Smooth muscle cell (in vitro differentiated cells): ENCODE measurements around the gene RAP1GDS1. TPM values are rescaled to one million over a fixed set of nuclear protein-coding genes. Genes with fewer than 3 reads are reported as not detected.
"Not testable (repeated sequence)": the region's sequence is repeated elsewhere in the genome, so short reads cannot be mapped to it uniquely, and the experiment has no call there.

Experiments used
- DNase-seq: peaks from one replicate; lab custom pipeline; 2025; ENCODE audit not compliant: unreplicated experiment; lab: John Stamatoyannopoulos, UW
- H2AFZ ChIP-seq: fragments of 200-600 bp; sonication (generic); 2 replicates; pipeline ENCODE4 v1.6.0; 2016; ENCODE audit warnings: antibody characterized with exemption, low read depth, mild to moderate bottlenecking
- H3F3A ChIP-seq: fragments of 200-600 bp; sonication (generic); 2 replicates; pipeline ENCODE4 v1.6.0; 2017; ENCODE audit warnings: antibody characterized with exemption, low read depth
- H3K27ac ChIP-seq: fragments of 200-600 bp; sonication (generic); 2 replicates; pipeline ENCODE4 v1.5.1; 2016; ENCODE audit warnings: low read depth, mild to moderate bottlenecking
- H3K27me3 ChIP-seq: fragments of 200-600 bp; sonication (generic); 2 replicates; pipeline ENCODE4 v1.6.1; 2016; ENCODE audit warnings: low read depth, mild to moderate bottlenecking
- H3K36me3 ChIP-seq: fragments of 200-600 bp; sonication (generic); 2 replicates; pipeline ENCODE4 v1.5.1; 2016; ENCODE audit warnings: low read depth
- H3K4me1 ChIP-seq: fragments of 200-600 bp; sonication (generic); 2 replicates; pipeline ENCODE4 v1.5.1; 2016; ENCODE audit warnings: low read depth
- H3K4me2 ChIP-seq: fragments of 200-600 bp; sonication (generic); 2 replicates; pipeline ENCODE4 v1.6.0; 2016; ENCODE audit warnings: mild to moderate bottlenecking
- H3K4me3 ChIP-seq: fragments of 200-600 bp; sonication (generic); 2 replicates; pipeline ENCODE4 v1.5.1; 2016; ENCODE audit warnings: mild to moderate bottlenecking
- H3K79me2 ChIP-seq: fragments of 200-600 bp; sonication (generic); 2 replicates; pipeline ENCODE4 v1.6.0; 2016; ENCODE audit warnings: low read depth, mild to moderate bottlenecking
- H3K9ac ChIP-seq: fragments of 200-600 bp; sonication (generic); 2 replicates; pipeline ENCODE4 v1.6.0; 2016; ENCODE audit warnings: low read depth
- H3K9me3 ChIP-seq: fragments of 200-600 bp; sonication (generic); replicated peaks from 2 replicates; pipeline ENCODE4 v1.5.1; 2016; ENCODE audit warnings: low read depth
- H4K20me1 ChIP-seq: fragments of 200-600 bp; sonication (generic); 2 replicates; pipeline ENCODE4 v1.6.0; 2016; ENCODE audit warnings: low read depth
- WGBS: methylation state at CpG from one replicate; pipeline ENCODE4 v1.1.7; 2016; ENCODE audit warnings: low lambda C conversion rate; 5-methylcytosine and 5-hydroxymethylcytosine counted together
- polyA plus RNA-seq: library from polyadenylated mRNA; unstranded; fragments of >200 nt; fragmentation: Nextera tagmentation; extraction: Ambion mirVana; gene quantifications from 2 replicates; pipeline ENCODE4 v1.2.1, GENCODE V29; 2016
- total RNA-seq: library from RNA; depleted of rRNA; stranded (reverse); fragments of >200 nt; gene quantifications from 2 replicates; pipeline ENCODE4 v1.2.3, GENCODE V29; 2014
- TF ChIP-seq, protein P1 (sequence below): fragments of 200-600 bp; sonication (generic); IDR thresholded peaks from 2 replicates; pipeline ENCODE4 v1.5.1; 2017; ENCODE audit warnings: borderline replicate concordance, mild to moderate bottlenecking, antibody characterized with exemption; ENCODE audit not compliant: insufficient read depth, poor library complexity, severe bottlenecking

Gene RAP1GDS1
- total and polyA plus RNA-seq, 2 experiments from 2014 or later, result 28.4 to 67.9 TPM

DNA sequence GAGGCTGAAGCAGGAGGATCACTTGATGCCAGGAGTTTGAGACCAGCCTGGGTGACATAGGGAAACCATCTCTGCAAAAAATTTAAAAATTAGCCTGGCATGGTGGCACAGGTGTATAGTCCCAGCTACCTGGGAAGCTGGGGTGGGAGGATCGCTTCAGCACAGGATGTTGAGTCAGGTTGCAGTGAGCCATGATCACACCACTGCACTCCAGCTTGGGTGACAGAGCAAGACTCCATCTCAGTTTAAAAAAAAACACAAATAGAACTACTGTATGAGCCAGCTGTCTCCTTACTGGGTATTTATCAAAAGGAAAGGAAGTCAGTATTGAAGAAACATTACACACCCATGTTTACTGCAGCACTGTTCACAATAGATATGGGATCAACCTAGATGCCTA, 138.7 kb downstream of the RAP1GDS1 start:
- no peak for DNase-seq
- Histone ChIP-seq H3K4me2 (no peak overlapping the region), H3K27me3 (no peaks in the 10 kb centered on the region), H3K4me1 (no peaks in the 10 kb centered on the region), H3K9me3 (no peaks in the 10 kb centered on the region), H3K79me2 (no peaks in the 10 kb centered on the region), H3K27ac (no peak overlapping the region), H3K9ac (no peak overlapping the region), H2AFZ (no peak overlapping the region), H3K4me3 (no peak overlapping the region), H4K20me1 (no peaks in the 10 kb centered on the region), H3K36me3 (no peaks in the 10 kb centered on the region), H3F3A (no peaks in the 10 kb centered on the region)
- 95% methylated on average over 1 of the region's 1 CpG for WGBS
- TF ChIP-seq, protein P1, sequence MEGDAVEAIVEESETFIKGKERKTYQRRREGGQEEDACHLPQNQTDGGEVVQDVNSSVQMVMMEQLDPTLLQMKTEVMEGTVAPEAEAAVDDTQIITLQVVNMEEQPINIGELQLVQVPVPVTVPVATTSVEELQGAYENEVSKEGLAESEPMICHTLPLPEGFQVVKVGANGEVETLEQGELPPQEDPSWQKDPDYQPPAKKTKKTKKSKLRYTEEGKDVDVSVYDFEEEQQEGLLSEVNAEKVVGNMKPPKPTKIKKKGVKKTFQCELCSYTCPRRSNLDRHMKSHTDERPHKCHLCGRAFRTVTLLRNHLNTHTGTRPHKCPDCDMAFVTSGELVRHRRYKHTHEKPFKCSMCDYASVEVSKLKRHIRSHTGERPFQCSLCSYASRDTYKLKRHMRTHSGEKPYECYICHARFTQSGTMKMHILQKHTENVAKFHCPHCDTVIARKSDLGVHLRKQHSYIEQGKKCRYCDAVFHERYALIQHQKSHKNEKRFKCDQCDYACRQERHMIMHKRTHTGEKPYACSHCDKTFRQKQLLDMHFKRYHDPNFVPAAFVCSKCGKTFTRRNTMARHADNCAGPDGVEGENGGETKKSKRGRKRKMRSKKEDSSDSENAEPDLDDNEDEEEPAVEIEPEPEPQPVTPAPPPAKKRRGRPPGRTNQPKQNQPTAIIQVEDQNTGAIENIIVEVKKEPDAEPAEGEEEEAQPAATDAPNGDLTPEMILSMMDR, result no peak

DNA sequence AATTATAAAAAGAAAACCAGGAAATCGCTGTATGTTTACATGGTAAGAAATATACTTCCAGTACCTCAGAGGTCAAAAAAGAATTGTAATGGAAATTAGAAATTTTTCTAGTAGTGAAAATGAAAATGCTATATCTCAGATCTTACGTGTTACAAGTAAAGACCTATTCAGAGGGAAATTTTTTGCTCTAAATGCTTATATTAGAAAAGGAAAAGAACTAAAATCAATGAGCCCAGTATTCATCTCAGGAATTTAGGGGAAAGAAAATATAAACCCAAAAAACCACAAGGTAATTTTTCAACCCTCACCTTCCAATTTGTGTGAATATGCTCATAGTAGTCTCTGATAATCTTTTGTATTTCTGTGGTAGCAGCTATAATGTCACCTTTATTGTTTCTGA, 145.6 kb downstream of the RAP1GDS1 start:
- H3K79me2 ChIP-seq, result no peaks in the 10 kb centered on the region
- WGBS, result 98% methylated on average over 2 of the region's 2 CpGs
- no peak overlapping the region for H3K4me2 ChIP-seq
- H3K9ac ChIP-seq, result no peak overlapping the region
- no peak overlapping the region for H3K4me3 ChIP-seq
- no peaks in the 10 kb centered on the region for H3K27me3 ChIP-seq
- no peak overlapping the region for H2AFZ ChIP-seq
- DNase-seq, result no peak
- TF ChIP-seq, protein P1, result no peak
- H3F3A ChIP-seq, result no peaks in the 10 kb centered on the region
- no peak overlapping the region for H3K27ac ChIP-seq
- H3K36me3 ChIP-seq, result no peaks in the 10 kb centered on the region
- H4K20me1 ChIP-seq, result no peaks in the 10 kb centered on the region
- H3K9me3 ChIP-seq, result no peaks in the 10 kb centered on the region
- H3K4me1 ChIP-seq, result no peaks in the 10 kb centered on the region

- 97% methylated on average over 2 of the region's 2 CpGs for WGBS
- no peaks in the 10 kb centered on the region for H3K9me3 ChIP-seq
- H3K4me3 ChIP-seq, result no peak overlapping the region
- no peak overlapping the region for H3K4me2 ChIP-seq
- peaks cover 4% of the 10 kb centered on the region for H3K36me3 ChIP-seq
- TF ChIP-seq, protein P1, result no peak
- H3K4me1 ChIP-seq, result no peaks in the 10 kb centered on the region
- DNase-seq, result no peak
- no peak overlapping the region for H2AFZ ChIP-seq
- H3K79me2 ChIP-seq, result no peaks in the 10 kb centered on the region
- no peaks in the 10 kb centered on the region for H3K27me3 ChIP-seq
- no peaks in the 10 kb centered on the region for H3F3A ChIP-seq
- no peaks in the 10 kb centered on the region for H4K20me1 ChIP-seq
- no peak overlapping the region for H3K9ac ChIP-seq
- no peak overlapping the region for H3K27ac ChIP-seq
These were observed 150.5 kb downstream of the RAP1GDS1 start for GRCh38 chr4:98411731-98412130.

- no peaks in the 10 kb centered on the region for H3K27me3 ChIP-seq
These were observed 155.7 kb downstream of the RAP1GDS1 start for GRCh38 chr4:98416844-98417243.

GRCh38 chr4:98420151-98420550, 159.0 kb downstream of the RAP1GDS1 start:
- not testable (repeated sequence) for H3K27me3 ChIP-seq, H3F3A ChIP-seq, H3K27ac ChIP-seq, H3K4me1 ChIP-seq, H2AFZ ChIP-seq, H3K4me3 ChIP-seq, DNase-seq, H4K20me1 ChIP-seq, H3K79me2 ChIP-seq, H3K4me2 ChIP-seq, H3K9ac ChIP-seq, H3K9me3 ChIP-seq
- WGBS, result 93% methylated on average over 3 of the region's 3 CpGs
- H3K36me3 ChIP-seq, result peaks cover 23% of the 10 kb centered on the region

More at GRCh38 chr4:98416844-98417243, 155.7 kb downstream of the RAP1GDS1 start:
- Histone ChIP-seq H4K20me1 (no peaks in the 10 kb centered on the region), H3K36me3 (peaks cover 13% of the 10 kb centered on the region), H3K9me3 (no peaks in the 10 kb centered on the region), H3K79me2 (no peaks in the 10 kb centered on the region), H3K4me3 (no peak overlapping the region), H2AFZ (no peak overlapping the region), H3K27ac (no peak overlapping the region), H3K4me1 (no peaks in the 10 kb centered on the region), H3K9ac (no peak overlapping the region), H3F3A (no peaks in the 10 kb centered on the region), H3K4me2 (no peak overlapping the region)
- no peak for DNase-seq
- TF ChIP-seq, protein P1, result no peak
